Uterus (tissue), 4 donors: ENCODE data around the gene BET1L. TPM values are rescaled to one million over a fixed set of nuclear protein-coding genes. Genes with fewer than 3 reads are reported as not detected.
"Not testable (repeated sequence)": the region's sequence is repeated elsewhere in the genome, so short reads cannot be mapped to it uniquely, and the experiment has no call there.

Source experiments
- DNase-seq, 2 donors: peaks; one replicate each; pipeline ENCODE4 v3.0.0-alpha.2; 2019 to 2020
- H3K27ac ChIP-seq, 2 donors: fragments of 200-600 bp; sonication (generic); 1 replicate in 1 of 2; 2 replicates in 1 of 2; pipeline ENCODE4 v1.5.1; 2016 to 2018
- H3K27me3 ChIP-seq, 2 donors: fragments of 200-600 bp; sonication (generic); one replicate each; pipeline ENCODE4 v1.5.1; 2018 to 2019; ENCODE audit warnings: control low read depth in 1 of 2
- H3K36me3 ChIP-seq, 2 donors: fragments of 200-600 bp; sonication (generic); one replicate each; pipeline ENCODE4 v1.5.1; 2019; ENCODE audit warnings: control low read depth in 1 of 2
- H3K4me1 ChIP-seq, 2 donors: fragments of 200-600 bp; sonication (generic); one replicate each; pipeline ENCODE4 v1.5.1; 2018 to 2019; ENCODE audit warnings: control low read depth in 1 of 2
- H3K4me3 ChIP-seq, 2 donors: fragments of 200-600 bp; sonication (generic); 1 replicate in 1 of 2; 2 replicates in 1 of 2; pipeline ENCODE4 v1.5.1; 2018 to 2019; ENCODE audit warnings: mild to moderate bottlenecking in 1 of 2
- H3K9me3 ChIP-seq, 2 donors: fragments of 200-600 bp; sonication (generic); one replicate each; pipeline ENCODE4 v1.5.1; 2019; ENCODE audit warnings: control low read depth in 1 of 2
- POLR2A ChIP-seq, 2 donors: fragments of 450-650 bp; IDR thresholded peaks; one replicate each; pipeline ENCODE4 v1.6.1; 2016; ENCODE audit warnings: antibody characterized with exemption in 2 of 2, mild to moderate bottlenecking in 1 of 2, moderate library complexity in 1 of 2
- intact Hi-C: fragments of 100-400 bp; cut with DNase I; formaldehyde crosslinking; loops from one replicate; pipeline ENCODE4 v1.15.1; 2023; ENCODE audit warnings: low total_unique reads
- total RNA-seq, 4 donors: library from RNA; depleted of rRNA in 3 of 4; stranded (reverse); fragments of >200 nt in 3 of 4; gene quantifications; one replicate each; pipeline versions ENCODE4 v1.1.0 to v1.2.4, GENCODE V29; 2014 to 2023
- TF ChIP-seq, protein P1 (sequence below), 4 experiments: fragments of 200-600 bp in 2 of 4; fragments of 450-650 bp in 2 of 4; sonication (generic) in 2 of 4; IDR thresholded peaks; one replicate each; pipeline ENCODE4 v1.5.1; 2016 to 2019; ENCODE audit warnings: antibody characterized with exemption in 4 of 4, mild to moderate bottlenecking in 2 of 4, moderate library complexity in 1 of 4
- donor health status: DM: yes; HTN: yes; CAD: no.

BET1L gene
- total RNA-seq, 4 donors from 2014 or later = 8.7 to 57.8 (median 15.0) TPM

DNA sequence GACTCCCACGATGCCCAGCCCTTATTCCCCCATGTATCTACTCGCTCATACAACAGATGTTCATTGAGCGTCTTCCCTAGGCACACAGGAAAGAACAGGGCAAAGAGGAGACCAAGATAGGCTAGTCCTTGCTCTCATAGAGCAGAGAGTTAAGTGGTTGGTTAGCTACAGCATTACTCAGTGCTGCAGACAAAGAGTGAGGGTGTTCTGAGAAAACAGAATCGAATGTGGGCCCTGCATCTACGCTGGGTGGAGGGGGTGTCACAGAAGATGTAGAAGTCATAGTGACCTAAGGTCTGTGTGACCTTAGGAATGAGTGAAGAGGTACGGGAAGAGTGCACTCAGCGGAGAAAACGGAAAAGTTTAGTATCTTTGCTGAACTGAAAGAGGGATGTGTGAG, 41.9 kb upstream of the BET1L start:
- H3K36me3 ChIP-seq = no peaks in the 10 kb centered on the region
- TF ChIP-seq POLR2A (IDR thresholded peaks at IDR 0.05) = no peak
- TF ChIP-seq, protein P1, sequence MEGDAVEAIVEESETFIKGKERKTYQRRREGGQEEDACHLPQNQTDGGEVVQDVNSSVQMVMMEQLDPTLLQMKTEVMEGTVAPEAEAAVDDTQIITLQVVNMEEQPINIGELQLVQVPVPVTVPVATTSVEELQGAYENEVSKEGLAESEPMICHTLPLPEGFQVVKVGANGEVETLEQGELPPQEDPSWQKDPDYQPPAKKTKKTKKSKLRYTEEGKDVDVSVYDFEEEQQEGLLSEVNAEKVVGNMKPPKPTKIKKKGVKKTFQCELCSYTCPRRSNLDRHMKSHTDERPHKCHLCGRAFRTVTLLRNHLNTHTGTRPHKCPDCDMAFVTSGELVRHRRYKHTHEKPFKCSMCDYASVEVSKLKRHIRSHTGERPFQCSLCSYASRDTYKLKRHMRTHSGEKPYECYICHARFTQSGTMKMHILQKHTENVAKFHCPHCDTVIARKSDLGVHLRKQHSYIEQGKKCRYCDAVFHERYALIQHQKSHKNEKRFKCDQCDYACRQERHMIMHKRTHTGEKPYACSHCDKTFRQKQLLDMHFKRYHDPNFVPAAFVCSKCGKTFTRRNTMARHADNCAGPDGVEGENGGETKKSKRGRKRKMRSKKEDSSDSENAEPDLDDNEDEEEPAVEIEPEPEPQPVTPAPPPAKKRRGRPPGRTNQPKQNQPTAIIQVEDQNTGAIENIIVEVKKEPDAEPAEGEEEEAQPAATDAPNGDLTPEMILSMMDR (IDR thresholded peaks at IDR 0.05) = no peak
- no peaks in the 10 kb centered on the region for H3K4me1 ChIP-seq
- DNase-seq = no peak
- no peaks in the 10 kb centered on the region for H3K9me3 ChIP-seq
- no peaks in the 10 kb centered on the region for H3K27me3 ChIP-seq
- no peak overlapping the region for H3K27ac ChIP-seq
- intact Hi-C loops = no loop called here
- H3K4me3 ChIP-seq = no peak overlapping the region

DNA sequence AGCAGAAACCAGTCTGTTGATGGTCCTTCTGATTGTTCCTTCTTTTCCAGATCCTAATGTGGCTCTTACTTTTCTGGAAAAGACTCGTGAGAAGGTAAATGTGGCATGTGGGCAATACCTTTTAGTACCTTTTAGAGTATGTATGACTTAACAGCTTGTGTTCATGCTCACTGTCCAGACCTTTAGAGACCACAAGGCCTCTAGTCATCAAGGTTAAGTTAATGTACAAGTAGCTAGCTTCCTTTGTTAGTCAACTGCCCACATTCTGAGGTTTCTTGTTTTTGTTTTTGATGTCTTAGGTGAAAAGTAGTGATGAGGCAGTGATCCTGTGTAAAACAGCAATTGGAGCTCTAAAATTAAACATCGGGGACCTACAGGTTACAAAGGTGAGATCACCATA, 37.2 kb upstream of the BET1L start:
- H3K36me3 ChIP-seq = no peaks in the 10 kb centered on the region
- no peak for TF ChIP-seq POLR2A (IDR thresholded peaks at IDR 0.05)
- TF ChIP-seq, protein P1 (IDR thresholded peaks at IDR 0.05) = no peak

DNA sequence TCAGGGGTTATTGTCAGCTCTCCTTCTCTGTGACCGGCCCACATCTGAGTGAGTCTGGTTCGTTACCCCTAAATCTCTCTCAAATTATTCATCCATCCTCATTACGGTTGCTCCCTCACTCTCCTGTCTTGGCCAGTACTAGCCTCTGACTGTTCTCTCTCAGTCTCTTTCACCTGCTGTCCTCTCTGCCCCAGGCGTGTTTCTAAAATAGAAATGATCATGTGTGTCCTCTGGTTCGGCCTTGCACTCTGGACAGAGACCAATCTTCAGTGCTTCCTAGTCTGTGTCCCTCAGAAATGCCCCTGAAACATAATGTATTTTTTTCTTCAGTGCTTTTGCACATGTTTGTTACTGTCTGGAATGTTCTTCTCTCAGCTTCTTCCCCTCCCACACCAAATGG, 34.4 kb upstream of the BET1L start:
- Histone ChIP-seq H3K27me3 (no peaks in the 10 kb centered on the region), H3K36me3 (no peaks in the 10 kb centered on the region), H3K4me1 (peaks cover 7 to 9% of the 10 kb centered on the region in 2 donors), H3K27ac (no peak overlapping the region), H3K9me3 (no peaks in the 10 kb centered on the region), H3K4me3 (no peak overlapping the region)
- intact Hi-C loops = no loop called here
- DNase-seq = no peak
- TF ChIP-seq, protein P1 (IDR thresholded peaks at IDR 0.05) = no peak
- TF ChIP-seq POLR2A (IDR thresholded peaks at IDR 0.05) = no peak

More for the DNA sequence above, 37.2 kb upstream of the BET1L start:
- H3K4me1 ChIP-seq = no peaks in the 10 kb centered on the region
- H3K27me3 ChIP-seq = no peaks in the 10 kb centered on the region
- H3K27ac ChIP-seq = no peak overlapping the region
- no peak overlapping the region for H3K4me3 ChIP-seq
- intact Hi-C loops = no loop called here
- no peak for DNase-seq
- H3K9me3 ChIP-seq = no peaks in the 10 kb centered on the region

DNA sequence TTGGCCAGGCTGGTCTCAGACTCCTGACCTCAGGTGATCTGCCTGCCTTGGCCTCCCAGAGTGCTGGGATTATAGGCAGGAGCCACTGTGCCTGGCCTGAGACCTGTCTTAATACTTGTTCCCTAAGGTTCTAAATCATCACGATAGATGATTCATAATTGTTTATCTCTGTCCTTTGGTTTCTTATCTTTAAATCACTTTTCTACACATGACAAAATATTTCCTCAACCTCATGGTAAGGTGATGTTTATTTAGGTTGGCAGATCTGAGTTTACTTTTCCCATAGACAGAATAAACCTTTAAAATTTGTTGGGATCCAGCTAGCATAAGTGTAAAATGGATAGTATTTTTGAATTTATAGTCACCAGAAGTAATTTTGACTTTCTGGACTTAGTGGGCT, 33.1 kb upstream of the BET1L start:
- Histone ChIP-seq H3K27ac (no peak overlapping the region), H3K4me1 (peaks cover 9 to 13% of the 10 kb centered on the region in 2 donors), H3K4me3 (no peak overlapping the region), H3K36me3 (no peaks in the 10 kb centered on the region), H3K9me3 (no peaks in the 10 kb centered on the region), H3K27me3 (no peaks in the 10 kb centered on the region)
- no peak for DNase-seq
- TF ChIP-seq, protein P1 (IDR thresholded peaks at IDR 0.05) = no peak
- TF ChIP-seq POLR2A (IDR thresholded peaks at IDR 0.05) = no peak
- intact Hi-C loops = no loop called here

DNA sequence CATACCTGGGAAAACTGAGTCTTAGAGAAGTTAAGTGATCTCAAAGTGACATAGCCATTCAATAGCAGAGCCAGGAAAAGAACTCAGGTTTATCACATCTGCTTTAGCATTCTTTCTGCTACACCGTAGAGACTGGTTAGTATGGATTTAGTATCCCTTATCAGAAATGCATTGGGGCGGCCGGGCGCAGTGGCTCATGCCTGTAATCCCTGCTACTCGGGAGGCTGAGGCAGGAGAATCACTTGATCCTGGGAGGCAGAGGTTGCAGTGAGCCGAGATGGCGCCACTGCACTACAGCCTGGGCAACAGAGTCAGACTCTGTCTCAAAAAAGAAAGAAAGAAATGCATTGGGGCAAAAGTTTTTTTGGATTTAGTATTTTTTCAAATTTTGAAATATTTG, 31.1 kb upstream of the BET1L start:
- intact Hi-C loops, H3K9me3 ChIP-seq, H3K4me3 ChIP-seq, DNase-seq, H3K27me3 ChIP-seq, H3K36me3 ChIP-seq, H3K27ac ChIP-seq: not testable (repeated sequence)
- H3K4me1 ChIP-seq = peaks cover 11 to 15% of the 10 kb centered on the region in 2 donors
